Astrocyte (in vitro differentiated cells and primary cell): ENCODE measurements around the gene ZNF81.

Experiments used
- EZH2 ChIP-seq: IDR thresholded peaks from 2 replicates; pipeline ENCODE4 v1.6.1; 2012; ENCODE audit warnings: mild to moderate bottlenecking, low read length, inconsistent platforms; ENCODE audit not compliant: insufficient read depth
- TF ChIP-seq, protein P1 (sequence below): IDR thresholded peaks from 2 replicates; pipeline ENCODE4 v1.5.1; 2011; ENCODE audit warnings: low read depth, mild to moderate bottlenecking, inconsistent platforms, low read length, moderate library complexity; ENCODE audit not compliant: insufficient read depth

DNA sequence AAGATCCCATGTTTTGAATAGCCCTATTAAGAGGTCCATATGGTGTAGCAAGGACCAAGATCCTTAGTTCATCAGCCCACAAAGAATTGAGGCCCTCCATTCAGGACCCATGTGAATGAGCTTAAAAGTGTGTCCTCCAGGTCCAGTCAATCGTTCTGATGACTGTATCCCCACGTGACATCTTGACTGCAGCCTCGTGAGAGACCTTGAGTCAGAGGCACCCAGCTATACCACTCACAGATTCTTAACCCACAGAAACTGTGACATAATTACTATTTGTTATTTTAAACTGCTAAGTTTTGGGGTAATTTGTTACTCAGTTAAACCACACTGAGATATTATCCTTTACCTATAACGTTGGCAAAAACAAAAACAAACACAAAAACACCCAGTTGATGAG lies 104.7 kb downstream of the ZNF81 start:
- TF ChIP-seq, protein P1, sequence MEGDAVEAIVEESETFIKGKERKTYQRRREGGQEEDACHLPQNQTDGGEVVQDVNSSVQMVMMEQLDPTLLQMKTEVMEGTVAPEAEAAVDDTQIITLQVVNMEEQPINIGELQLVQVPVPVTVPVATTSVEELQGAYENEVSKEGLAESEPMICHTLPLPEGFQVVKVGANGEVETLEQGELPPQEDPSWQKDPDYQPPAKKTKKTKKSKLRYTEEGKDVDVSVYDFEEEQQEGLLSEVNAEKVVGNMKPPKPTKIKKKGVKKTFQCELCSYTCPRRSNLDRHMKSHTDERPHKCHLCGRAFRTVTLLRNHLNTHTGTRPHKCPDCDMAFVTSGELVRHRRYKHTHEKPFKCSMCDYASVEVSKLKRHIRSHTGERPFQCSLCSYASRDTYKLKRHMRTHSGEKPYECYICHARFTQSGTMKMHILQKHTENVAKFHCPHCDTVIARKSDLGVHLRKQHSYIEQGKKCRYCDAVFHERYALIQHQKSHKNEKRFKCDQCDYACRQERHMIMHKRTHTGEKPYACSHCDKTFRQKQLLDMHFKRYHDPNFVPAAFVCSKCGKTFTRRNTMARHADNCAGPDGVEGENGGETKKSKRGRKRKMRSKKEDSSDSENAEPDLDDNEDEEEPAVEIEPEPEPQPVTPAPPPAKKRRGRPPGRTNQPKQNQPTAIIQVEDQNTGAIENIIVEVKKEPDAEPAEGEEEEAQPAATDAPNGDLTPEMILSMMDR, result no peak
- no peak for TF ChIP-seq EZH2
